Osteoblast (primary cell): ENCODE results near the gene TLCD3B. TPM values are rescaled to one million over a fixed set of nuclear protein-coding genes. Genes with fewer than 3 reads are reported as not detected.

ENCODE experiments used
- DNase-seq: peaks from one replicate; pipeline ENCODE4 v3.0.0; 2011; ENCODE audit warnings: low spot score, mixed read lengths; ENCODE audit not compliant: insufficient read length; ENCODE audit errors: missing footprints
- H2AFZ ChIP-seq: 2 replicates; pipeline ENCODE4 v1.6.0; 2011; ENCODE audit warnings: mild to moderate bottlenecking, low read length
- H3K27ac ChIP-seq: 2 replicates; pipeline ENCODE4 v1.5.1; 2011; ENCODE audit warnings: mild to moderate bottlenecking, low read depth, low read length, moderate library complexity
- H3K27me3 ChIP-seq: 2 replicates; pipeline ENCODE4 v1.6.0; 2012; ENCODE audit warnings: mild to moderate bottlenecking, control low read depth, inconsistent platforms, low read length, moderate library complexity; ENCODE audit not compliant: insufficient read depth
- H3K36me3 ChIP-seq: 2 replicates; pipeline ENCODE4 v1.5.1; 2011; ENCODE audit warnings: mild to moderate bottlenecking, low read length, control low read depth, moderate library complexity; ENCODE audit not compliant: insufficient read depth
- H3K4me1 ChIP-seq: 2 replicates; pipeline ENCODE4 v1.5.1; 2011; ENCODE audit warnings: mild to moderate bottlenecking, low read length, control low read depth, moderate library complexity; ENCODE audit not compliant: insufficient read depth
- H3K4me2 ChIP-seq: 2 replicates; pipeline ENCODE4 v1.6.0; 2011; ENCODE audit warnings: mild to moderate bottlenecking, low read length; ENCODE audit not compliant: insufficient read depth
- H3K4me3 ChIP-seq: fragments of 200-600 bp; sonication (generic); 3 replicates; pipeline ENCODE4 v1.5.1; 2012; ENCODE audit warnings: mild to moderate bottlenecking, low read length, inconsistent platforms; ENCODE audit not compliant: insufficient read depth
- H3K79me2 ChIP-seq: 2 replicates; pipeline ENCODE4 v1.6.0; 2012; ENCODE audit warnings: mild to moderate bottlenecking, low read length, control low read depth, inconsistent platforms; ENCODE audit not compliant: insufficient read depth
- H3K9me3 ChIP-seq: 2 replicates; pipeline ENCODE4 v1.5.1; 2011; ENCODE audit warnings: low read depth, low read length, control low read depth
- H4K20me1 ChIP-seq: 2 replicates; pipeline ENCODE4 v1.6.0; 2012; ENCODE audit warnings: mild to moderate bottlenecking, low read length, control low read depth; ENCODE audit not compliant: insufficient read depth
- CTCF ChIP-seq: IDR thresholded peaks from 2 replicates; pipeline ENCODE4 v1.5.1; 2011; ENCODE audit warnings: mild to moderate bottlenecking, low read depth, low read length, moderate library complexity; ENCODE audit errors: extremely low read depth
- total RNA-seq: library from RNA; depleted of rRNA; stranded (reverse); fragments of >200 nt; gene quantifications from 2 replicates; pipeline ENCODE4 v1.2.3, GENCODE V29; 2012

The TLCD3B gene
- total RNA-seq, 1 donor, result 0.36 TPM

- no peaks in the 10 kb centered on the region for H3K9me3 ChIP-seq
- peak overlapping the region; percentile 43 for H3K27ac ChIP-seq
- H3K4me3 ChIP-seq, result peak overlapping the region; percentile 29
- no peak overlapping the region for H2AFZ ChIP-seq
- H3K4me2 ChIP-seq, result peak overlapping the region; percentile 30
- H3K27me3 ChIP-seq, result no peaks in the 10 kb centered on the region
- H4K20me1 ChIP-seq, result peaks cover 56% of the 10 kb centered on the region
- DNase-seq, result peak; percentile 83
- peaks cover 63% of the 10 kb centered on the region for H3K79me2 ChIP-seq
- H3K36me3 ChIP-seq, result peaks cover 69% of the 10 kb centered on the region
- TF ChIP-seq CTCF, result no peak
- H3K4me1 ChIP-seq, result peaks cover 33% of the 10 kb centered on the region
These were observed 38.8 kb upstream of the TLCD3B start for GRCh38 chr16:30069611-30070462.

GRCh38 chr16:30068750-30069610 lies 37.9 kb upstream of the TLCD3B start:
- Histone ChIP-seq H3K27me3 (no peaks in the 10 kb centered on the region), H4K20me1 (peaks cover 56% of the 10 kb centered on the region), H3K36me3 (peaks cover 69% of the 10 kb centered on the region), H3K79me2 (peaks cover 63% of the 10 kb centered on the region), H3K27ac (no peak overlapping the region), H2AFZ (no peak overlapping the region), H3K4me2 (peak overlapping the region; percentile 30), H3K4me1 (peaks cover 41% of the 10 kb centered on the region), H3K9me3 (no peaks in the 10 kb centered on the region), H3K4me3 (no peak overlapping the region)
- DNase-seq, result peak; percentile 49
- TF ChIP-seq CTCF, result peak; percentile 57

GRCh38 chr16:30068333-30068732 lies 37.3 kb upstream of the TLCD3B start:
- peak overlapping the region; percentile 29 for H3K4me2 ChIP-seq
- no peak for TF ChIP-seq CTCF

GRCh38 chr16:30067584-30067916 lies 36.5 kb upstream of the TLCD3B start:
- H3K4me3 ChIP-seq, result peak overlapping the region; percentile 95
- peak overlapping the region; percentile 96 for H3K27ac ChIP-seq
- DNase-seq, result no peak
- peaks cover 50% of the 10 kb centered on the region for H3K4me1 ChIP-seq
- peaks cover 68% of the 10 kb centered on the region for H3K79me2 ChIP-seq
- peaks cover 61% of the 10 kb centered on the region for H3K36me3 ChIP-seq
- no peak overlapping the region for H2AFZ ChIP-seq
- no peaks in the 10 kb centered on the region for H3K9me3 ChIP-seq
- H4K20me1 ChIP-seq, result peaks cover 56% of the 10 kb centered on the region
- H3K4me2 ChIP-seq, result peak overlapping the region; percentile 99
- H3K27me3 ChIP-seq, result no peaks in the 10 kb centered on the region
- no peak for TF ChIP-seq CTCF

More at GRCh38 chr16:30068333-30068732, 37.3 kb upstream of the TLCD3B start:
- peaks cover 69% of the 10 kb centered on the region for H3K36me3 ChIP-seq
- peaks cover 68% of the 10 kb centered on the region for H3K79me2 ChIP-seq
- H3K4me1 ChIP-seq, result peaks cover 48% of the 10 kb centered on the region
- no peak overlapping the region for H3K4me3 ChIP-seq
- H2AFZ ChIP-seq, result no peak overlapping the region
- DNase-seq, result peak; percentile 68
- no peaks in the 10 kb centered on the region for H3K9me3 ChIP-seq
- H4K20me1 ChIP-seq, result peaks cover 56% of the 10 kb centered on the region
- no peaks in the 10 kb centered on the region for H3K27me3 ChIP-seq
- H3K27ac ChIP-seq, result peak overlapping the region; percentile 43
